HK-2 (cell line): ENCODE results near the gene MTRFR.
"Not testable (repeated sequence)": the region's sequence is repeated elsewhere in the genome, so short reads cannot be mapped to it uniquely, and the experiment has no call there.

ENCODE experiments used
- DNase-seq: peaks from one replicate; pipeline ENCODE4 v3.0.0-alpha.2; 2018; ENCODE audit not compliant: unreplicated experiment

Gene MTRFR

GRCh38 chr12:123248996-123249741 lies 15.9 kb downstream of the MTRFR start:
- not testable (repeated sequence) for DNase-seq

GRCh38 chr12:123250471-123251383 lies 17.5 kb downstream of the MTRFR start:
- peak; percentile 88 for DNase-seq

DNA sequence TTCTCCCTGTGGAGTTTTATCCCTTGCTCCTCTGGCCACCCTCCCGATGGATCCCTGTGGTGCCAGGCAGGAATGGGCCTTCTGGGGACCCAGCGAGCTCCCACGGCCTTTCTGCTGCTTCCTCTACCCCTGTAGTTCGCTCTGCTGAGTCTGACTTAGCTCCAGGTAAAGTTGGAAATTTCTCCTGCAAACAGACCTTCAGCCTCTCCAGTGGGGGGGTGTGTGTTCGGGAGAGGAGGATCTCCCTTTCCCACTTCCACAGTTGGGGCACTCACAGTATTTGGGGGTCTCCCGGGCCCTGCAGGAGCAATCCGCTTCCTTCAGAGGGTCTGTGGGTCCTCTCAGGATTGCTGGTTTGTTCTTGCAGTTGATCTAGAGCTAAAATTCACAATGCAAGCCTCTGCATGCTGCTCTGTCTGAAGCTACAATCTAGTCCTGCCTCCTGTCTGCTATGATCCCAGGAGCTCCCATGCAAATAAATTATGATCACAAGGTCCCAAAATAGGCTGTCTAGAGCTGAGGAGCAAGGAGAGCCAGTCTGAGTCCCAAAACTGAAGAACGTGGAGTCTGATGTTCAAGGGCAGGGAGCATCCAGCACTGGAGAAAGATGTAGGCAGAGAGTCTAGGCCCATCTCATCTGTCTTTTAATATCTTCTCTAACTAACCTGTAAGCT lies 18.3 kb downstream of the MTRFR start:
- no peak for DNase-seq

DNA sequence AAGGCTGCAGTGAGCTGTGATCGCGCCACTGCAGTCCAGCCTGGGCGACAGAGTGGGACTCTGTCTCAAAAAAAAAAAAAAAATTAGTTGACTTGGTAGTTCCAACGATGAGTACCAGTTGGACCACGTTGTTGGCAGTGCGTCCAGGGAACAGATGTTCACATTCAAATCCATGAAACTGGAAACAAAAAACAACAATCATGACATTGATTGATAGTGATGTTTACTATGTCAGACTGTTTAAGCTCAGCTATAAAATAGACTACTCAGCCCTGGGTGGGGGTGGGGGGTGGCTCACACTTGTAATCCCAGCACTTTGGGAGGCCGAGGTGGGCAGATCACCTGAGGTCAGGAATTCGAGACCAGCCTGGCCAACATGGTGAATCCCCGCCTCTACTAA lies 19.1 kb downstream of the MTRFR start:
- DNase-seq = not testable (repeated sequence)

GRCh38 chr12:123253641-123254459 lies 20.6 kb downstream of the MTRFR start:
- DNase-seq = no peak

- no peak for DNase-seq
Measured at GRCh38 chr12:123254853-123255446, 21.7 kb downstream of the MTRFR start.

DNA sequence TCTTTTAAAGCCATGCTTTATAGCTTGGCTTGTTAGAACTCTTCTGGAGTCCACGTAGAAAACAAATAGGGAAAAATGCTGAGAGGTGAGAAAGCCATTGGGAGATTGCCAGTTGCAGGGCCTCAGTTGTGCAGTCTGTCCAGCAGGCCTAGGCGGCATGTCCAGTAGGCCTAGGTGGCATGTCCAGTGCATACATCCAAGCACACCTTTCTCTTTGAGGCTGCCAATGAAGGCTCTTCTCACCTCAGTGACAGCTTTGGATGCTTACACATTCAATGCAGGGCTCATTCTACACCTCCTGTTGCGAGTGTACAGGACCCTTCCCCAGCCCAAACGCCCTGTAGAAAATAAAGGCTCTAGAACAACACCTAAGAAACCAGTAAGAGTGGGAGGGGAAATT lies 25.4 kb downstream of the MTRFR start:
- DNase-seq = no peak

GRCh38 chr12:123260081-123260480 lies 26.8 kb downstream of the MTRFR start:
- DNase-seq = no peak

- no peak for DNase-seq
Measured at GRCh38 chr12:123261196-123261595, 28.0 kb downstream of the MTRFR start.

DNA sequence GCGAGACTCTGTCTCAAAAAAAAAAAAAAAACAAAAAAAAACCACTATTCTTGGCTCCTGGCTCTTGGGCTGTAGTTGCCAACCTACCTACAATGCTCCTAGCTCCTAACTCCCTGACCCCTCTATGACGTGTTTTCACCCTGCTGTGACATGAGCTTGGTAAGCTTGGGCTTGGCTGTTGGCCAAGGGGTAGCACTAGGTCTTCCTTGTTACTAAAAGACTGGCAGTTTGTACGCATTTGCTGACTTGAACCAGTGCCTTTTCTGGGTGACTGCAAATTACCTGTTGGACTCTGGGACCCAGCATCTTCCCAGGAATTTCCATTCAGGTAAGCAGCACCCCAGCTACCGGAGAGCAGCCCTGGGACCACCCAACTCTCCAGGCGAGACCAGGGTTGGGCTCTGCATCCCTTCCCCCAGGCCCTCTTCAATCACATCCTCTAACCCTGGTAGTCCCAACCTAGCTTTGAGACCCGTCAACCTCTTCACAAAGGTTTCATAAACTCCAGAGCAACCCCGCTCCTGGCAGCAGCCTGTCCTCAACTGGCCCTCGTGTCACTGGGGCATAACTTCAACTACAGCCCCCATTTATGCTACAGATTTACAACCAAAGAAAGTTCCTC lies 30.1 kb downstream of the MTRFR start:
- DNase-seq = no peak

DNA sequence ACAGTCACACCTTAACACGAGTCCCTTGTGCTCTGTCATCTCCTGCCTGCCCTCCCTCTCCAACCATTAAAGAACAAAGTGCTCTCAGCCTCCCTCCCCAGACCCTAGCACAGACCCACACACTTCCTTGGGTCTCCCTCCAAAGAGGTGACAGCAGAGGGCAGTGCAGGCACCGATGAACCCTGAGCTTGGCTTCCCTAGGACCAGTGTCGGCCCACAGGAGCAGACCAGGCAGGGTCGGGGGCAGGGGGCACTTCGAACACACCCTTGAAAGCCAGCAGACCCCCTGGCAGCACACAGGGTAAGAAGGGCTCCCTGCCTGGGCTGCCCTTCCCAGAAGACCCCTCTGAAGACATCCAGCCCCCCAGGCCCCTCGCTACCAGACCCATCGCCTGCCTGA lies 31.4 kb downstream of the MTRFR start:
- no peak for DNase-seq

DNA sequence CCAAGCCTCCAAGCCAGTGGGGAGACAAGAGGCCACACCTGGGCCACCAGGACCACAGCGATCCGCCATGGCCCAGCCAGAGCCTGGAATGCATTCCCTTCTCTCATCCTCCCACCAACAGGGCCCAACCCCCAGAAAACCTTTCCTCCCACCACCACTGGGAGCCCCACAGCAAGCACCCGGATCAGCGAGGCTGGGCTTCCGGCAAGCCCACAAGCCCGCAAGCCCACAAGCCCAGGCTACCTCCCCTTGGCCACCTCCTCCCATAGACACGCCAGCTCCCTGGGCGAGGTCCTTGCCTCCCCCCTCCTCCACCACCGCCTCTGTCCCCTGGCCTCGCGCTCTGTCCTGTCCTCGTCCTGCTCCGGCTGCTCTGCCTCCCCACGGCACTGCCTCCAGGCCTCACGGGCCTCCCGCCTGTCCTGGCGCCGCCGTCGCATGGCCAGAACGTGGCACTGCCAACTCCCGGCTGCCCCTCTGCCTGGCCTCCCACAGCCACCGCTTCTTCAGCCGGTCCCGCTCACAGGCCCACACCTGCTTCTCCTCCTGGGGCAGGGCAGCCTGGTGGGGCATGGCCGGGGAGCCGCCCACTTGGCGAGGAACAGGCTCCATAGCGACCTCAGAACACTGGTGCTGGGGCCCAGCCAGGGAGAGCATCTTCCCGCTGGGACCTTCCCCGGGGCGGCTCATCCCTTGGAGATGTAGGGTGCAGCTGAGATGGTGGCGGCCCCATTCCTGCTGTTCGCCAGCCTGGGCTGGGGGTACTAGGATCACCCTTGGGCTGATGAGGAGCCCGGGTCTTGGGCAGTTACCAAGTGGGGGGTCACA lies 32.8 kb downstream of the MTRFR start:
- no peak for DNase-seq

DNA sequence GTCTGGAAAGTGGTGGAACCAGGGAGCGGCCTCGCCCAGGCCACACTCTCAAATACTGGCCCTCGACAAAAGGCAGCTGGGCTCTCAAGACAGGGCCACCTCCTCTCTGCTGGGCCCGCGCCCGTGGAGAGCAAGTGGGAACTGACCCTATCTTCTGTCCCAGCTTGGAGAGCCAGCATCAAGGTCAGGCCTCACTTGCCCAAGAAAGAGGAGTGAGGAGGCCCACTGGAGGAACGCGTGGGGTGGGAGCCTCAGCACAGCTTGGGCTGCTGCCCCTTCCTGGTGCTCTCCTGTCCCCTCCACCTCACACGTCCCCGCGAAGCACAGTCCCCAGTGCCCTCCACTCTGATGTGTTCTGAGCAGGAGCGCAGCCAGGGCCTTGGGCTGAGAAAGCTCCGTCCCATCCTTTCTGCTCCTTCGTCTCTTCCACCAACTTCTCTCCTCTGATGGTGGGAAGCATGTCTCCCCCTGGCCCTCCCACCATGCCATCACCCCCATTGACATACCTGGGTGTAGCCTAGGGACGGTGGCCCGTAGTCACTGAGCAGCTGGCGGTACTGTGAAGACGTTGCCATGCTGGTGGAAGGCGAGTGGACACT lies 33.5 kb downstream of the MTRFR start:
- DNase-seq = no peak

- DNase-seq = no peak
Measured at GRCh38 chr12:123267335-123267920, 34.2 kb downstream of the MTRFR start.

- DNase-seq = no peak
Measured at GRCh38 chr12:123267991-123268843, 35.0 kb downstream of the MTRFR start.

GRCh38 chr12:123268850-123269249 lies 35.6 kb downstream of the MTRFR start:
- no peak for DNase-seq

- DNase-seq = no peak
Measured at GRCh38 chr12:123269395-123269892, 36.2 kb downstream of the MTRFR start.

- DNase-seq = no peak
Measured at GRCh38 chr12:123269896-123270213, 36.6 kb downstream of the MTRFR start.
